Endothelial cell of umbilical vein (primary cell): ENCODE results near the gene C1R.

Experiments used
- CTCF ChIP-seq, 2 donors: IDR thresholded peaks; 1 replicate in 1 of 2; 2 replicates in 1 of 2; pipeline ENCODE4 v1.5.1; 2011; ENCODE audit warnings: low read length in 2 of 2, mild to moderate bottlenecking in 2 of 2, moderate library complexity in 2 of 2, control low read depth in 1 of 2, inconsistent platforms in 1 of 2, low read depth in 1 of 2; ENCODE audit not compliant: insufficient read depth in 1 of 2; ENCODE audit errors: extremely low read depth in 1 of 2
- JUN ChIP-seq: IDR thresholded peaks from 2 replicates; pipeline ENCODE4 v1.6.1; 2011; ENCODE audit warnings: borderline replicate concordance, low read depth; ENCODE audit not compliant: insufficient read length, insufficient read depth

GRCh38 chr12:7045913-7046312, 46.3 kb downstream of the C1R start:
- TF ChIP-seq CTCF (IDR thresholded peaks at IDR 0.05; ENCODE audit: extremely low read depth in 1 of 2, insufficient read depth in 1 of 2, low read depth in 1 of 2, low read length in 2 of 2): no peak
- no peak for TF ChIP-seq JUN
